ENCODE results near the gene MED13L. TPM values are rescaled to one million over a fixed set of nuclear protein-coding genes. Genes with fewer than 3 reads are reported as not detected.

Gene MED13L
- total RNA-seq, 6 experiments from 2014 or later, result 29.0 to 52.0 (median 38.1) TPM

DNA sequence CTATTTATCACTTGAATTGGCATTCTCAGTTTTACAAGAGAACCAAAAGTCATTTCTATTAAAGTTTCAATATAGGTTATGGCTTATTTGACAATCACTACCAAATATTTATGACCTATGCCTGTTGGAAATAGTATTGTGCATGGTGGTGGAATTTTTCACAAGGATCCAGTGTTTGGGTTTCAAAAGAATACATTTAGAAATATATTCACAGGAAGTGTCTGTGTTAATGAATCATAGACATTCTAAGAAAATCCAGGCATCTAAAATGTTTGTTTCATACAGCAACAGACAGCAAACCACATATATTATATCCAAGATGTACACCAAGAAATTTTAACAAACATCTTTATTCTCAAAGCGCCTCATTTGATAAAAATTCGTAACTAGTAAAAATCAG lies 92.7 kb downstream of the MED13L start:
- DNase-seq, result no peak
- no peak for ATAC-seq
- Histone ChIP-seq H3K27me3 (no peaks in the 10 kb centered on the region), H3K4me3 (no peak overlapping the region), H3K36me3 (no peaks in the 10 kb centered on the region), H3K4me1 (peaks cover 0 to 31% (median 4%) of the 10 kb centered on the region in 4 donors), H3K9me3 (no peaks in the 10 kb centered on the region), H3K27ac (no peak overlapping the region)
- WGBS (ENCODE audit: insufficient coverage, low coverage, low lambda C conversion rate, missing lambda C conversion rate), result 91% methylated on average over 2 of the region's 2 CpGs
- TF ChIP-seq, protein P1, sequence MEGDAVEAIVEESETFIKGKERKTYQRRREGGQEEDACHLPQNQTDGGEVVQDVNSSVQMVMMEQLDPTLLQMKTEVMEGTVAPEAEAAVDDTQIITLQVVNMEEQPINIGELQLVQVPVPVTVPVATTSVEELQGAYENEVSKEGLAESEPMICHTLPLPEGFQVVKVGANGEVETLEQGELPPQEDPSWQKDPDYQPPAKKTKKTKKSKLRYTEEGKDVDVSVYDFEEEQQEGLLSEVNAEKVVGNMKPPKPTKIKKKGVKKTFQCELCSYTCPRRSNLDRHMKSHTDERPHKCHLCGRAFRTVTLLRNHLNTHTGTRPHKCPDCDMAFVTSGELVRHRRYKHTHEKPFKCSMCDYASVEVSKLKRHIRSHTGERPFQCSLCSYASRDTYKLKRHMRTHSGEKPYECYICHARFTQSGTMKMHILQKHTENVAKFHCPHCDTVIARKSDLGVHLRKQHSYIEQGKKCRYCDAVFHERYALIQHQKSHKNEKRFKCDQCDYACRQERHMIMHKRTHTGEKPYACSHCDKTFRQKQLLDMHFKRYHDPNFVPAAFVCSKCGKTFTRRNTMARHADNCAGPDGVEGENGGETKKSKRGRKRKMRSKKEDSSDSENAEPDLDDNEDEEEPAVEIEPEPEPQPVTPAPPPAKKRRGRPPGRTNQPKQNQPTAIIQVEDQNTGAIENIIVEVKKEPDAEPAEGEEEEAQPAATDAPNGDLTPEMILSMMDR (IDR thresholded peaks at IDR 0.05), result no peak
- TF ChIP-seq POLR2A (IDR thresholded peaks at IDR 0.05), result no peak
- intact Hi-C loops (cut with DNase I), result no loop called here

DNA sequence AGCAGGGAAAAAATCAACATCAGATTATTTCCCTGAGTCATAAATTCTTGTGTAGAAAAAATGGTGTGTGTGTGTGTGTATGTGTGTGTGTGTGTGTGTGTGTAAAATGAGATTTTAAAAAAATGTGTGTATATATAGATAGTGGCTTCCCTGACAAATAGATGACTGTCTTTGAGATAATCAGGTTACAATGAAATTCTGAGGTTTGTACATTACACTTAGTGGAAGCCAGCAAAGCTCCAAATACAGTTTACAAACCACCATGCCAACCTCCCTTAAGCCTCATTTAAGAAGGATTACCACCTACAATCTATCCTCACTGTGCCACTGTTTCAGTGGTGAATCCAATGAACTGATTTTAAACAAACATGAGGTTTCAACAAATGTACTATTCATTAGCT lies 93.8 kb downstream of the MED13L start:
- H3K9me3 ChIP-seq, result no peaks in the 10 kb centered on the region
- no peak overlapping the region for H3K4me3 ChIP-seq
- intact Hi-C loops (cut with DNase I), result no loop called here
- H3K4me1 ChIP-seq, result peaks cover 0 to 24% (median 2%) of the 10 kb centered on the region in 4 donors
- H3K36me3 ChIP-seq, result no peaks in the 10 kb centered on the region
- TF ChIP-seq, protein P1 (IDR thresholded peaks at IDR 0.05), result no peak
- no peak for TF ChIP-seq POLR2A (IDR thresholded peaks at IDR 0.05)
- no peaks in the 10 kb centered on the region for H3K27me3 ChIP-seq
- DNase-seq (no peak), ATAC-seq (no peak)
- H3K27ac ChIP-seq, result no peak overlapping the region

DNA sequence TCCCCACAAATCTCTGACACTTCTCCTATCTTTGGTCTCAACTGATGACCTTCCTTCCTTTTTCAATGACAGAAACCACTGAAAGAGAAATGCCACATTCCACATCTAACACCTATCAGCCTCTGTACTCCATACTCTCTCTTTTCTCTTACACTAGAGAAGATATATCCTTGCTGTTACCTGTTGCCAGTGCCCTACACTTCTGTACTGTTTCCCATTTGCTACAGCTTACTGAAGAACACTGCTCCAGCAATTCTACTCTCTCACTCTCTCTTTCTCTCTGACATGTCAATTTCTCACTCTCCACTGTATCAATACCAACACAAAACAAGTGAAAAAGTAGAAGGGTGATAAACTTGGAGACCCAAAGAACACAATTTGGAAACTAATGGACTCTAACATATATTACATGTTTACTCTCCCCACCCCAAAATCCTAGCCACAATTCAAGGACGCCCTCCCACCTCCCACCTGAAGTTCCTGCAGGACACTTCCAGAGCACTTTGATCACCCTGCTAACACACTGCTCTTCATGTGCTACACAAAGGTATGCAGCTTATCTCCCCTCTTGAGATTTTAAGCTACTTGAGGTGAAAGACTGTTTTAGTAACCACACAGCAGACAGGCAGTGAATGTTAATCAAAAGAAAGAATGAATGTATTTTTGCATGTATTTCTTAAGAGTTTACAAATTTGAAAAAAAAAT lies 95.0 kb downstream of the MED13L start:
- intact Hi-C loops (cut with DNase I), result no loop called here
- H3K4me1 ChIP-seq, result peaks cover 0 to 21% (median under 1%) of the 10 kb centered on the region in 4 donors

DNA sequence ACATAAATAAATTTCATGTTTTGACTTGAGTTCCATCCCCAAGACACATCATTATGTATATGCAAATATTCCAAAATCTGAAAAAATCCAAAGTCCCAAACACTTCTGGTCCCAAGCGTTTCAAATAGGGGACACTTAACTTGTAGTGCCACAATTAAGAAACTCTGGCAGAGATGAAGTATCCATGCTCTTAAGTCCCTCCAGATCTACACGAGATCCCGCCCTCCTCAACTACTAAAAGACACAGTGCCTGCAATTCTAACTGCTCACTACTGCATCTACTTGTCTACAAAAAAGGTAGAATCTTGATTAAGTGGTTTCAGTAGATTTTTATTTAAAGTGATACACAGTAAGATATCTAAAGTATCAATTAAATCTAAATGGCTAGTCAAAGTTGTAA lies 97.0 kb downstream of the MED13L start:
- DNase-seq (no peak), ATAC-seq (no peak)
- Histone ChIP-seq H3K9me3 (no peaks in the 10 kb centered on the region), H3K27ac (no peak overlapping the region), H3K36me3 (no peaks in the 10 kb centered on the region), H3K4me1 (peaks cover 0 to 6% (median 0%) of the 10 kb centered on the region in 4 donors), H3K27me3 (no peaks in the 10 kb centered on the region), H3K4me3 (no peak overlapping the region)
- TF ChIP-seq, protein P1 (IDR thresholded peaks at IDR 0.05), result no peak
- TF ChIP-seq POLR2A (IDR thresholded peaks at IDR 0.05), result no peak
- intact Hi-C loops (cut with DNase I), result no loop called here
- WGBS (ENCODE audit: insufficient coverage, low coverage, low lambda C conversion rate, missing lambda C conversion rate), result 84% methylated on average over 3 of the region's 3 CpGs

More for the DNA sequence above, 95.0 kb downstream of the MED13L start:
- no peak for ATAC-seq
- no peaks in the 10 kb centered on the region for H3K9me3 ChIP-seq
- no peak overlapping the region for H3K4me3 ChIP-seq
- no peaks in the 10 kb centered on the region for H3K36me3 ChIP-seq
- TF ChIP-seq, protein P1 (IDR thresholded peaks at IDR 0.05), result no peak
- no peak for TF ChIP-seq POLR2A (IDR thresholded peaks at IDR 0.05)
- no peaks in the 10 kb centered on the region for H3K27me3 ChIP-seq
- H3K27ac ChIP-seq, result no peak overlapping the region
- WGBS (ENCODE audit: insufficient coverage, low coverage, low lambda C conversion rate, missing lambda C conversion rate), result 100% methylated on average over 1 of the region's 1 CpG
- no peak for DNase-seq
